Measurements from ENCODE around the gene MX2. TPM values are rescaled to one million over a fixed set of nuclear protein-coding genes. Genes with fewer than 3 reads are reported as not detected.

The MX2 gene
- total and polyA plus RNA-seq, 4 donors: 0.69 to 4.7 (median 2.2) TPM

GRCh38 chr21:41322496-41323382 lies 39.1 kb upstream of the MX2 start:
- Histone ChIP-seq H3K36me3 (ENCODE audit: control insufficient read depth in 4 of 4, insufficient read depth in 3 of 4, low read depth in 1 of 4, low read length in 3 of 4) (no peaks in the 10 kb centered on the region), H3K27me3 (ENCODE audit: control insufficient read depth in 4 of 4, insufficient read depth in 4 of 4, low read length in 3 of 4) (no peaks in the 10 kb centered on the region), H3K4me3 (ENCODE audit: low read depth in 1 of 3, low read length in 3 of 3) (no peak overlapping the region), H3K9me3 (ENCODE audit: control insufficient read depth in 4 of 4, low read length in 3 of 4) (no peaks in the 10 kb centered on the region), H3K9ac (ENCODE audit: low read depth in 1 of 2, low read length in 2 of 2) (no peak overlapping the region), H3K27ac (ENCODE audit: low read depth in 1 of 2, low read length in 2 of 2) (no peak overlapping the region), H3K4me1 (ENCODE audit: control insufficient read depth in 4 of 4, insufficient read depth in 4 of 4, low read length in 3 of 4) (peaks cover 0 to 9% (median 5%) of the 10 kb centered on the region in 4 donors)
- no peak for DNase-seq (ENCODE audit: low spot score)
- 70% methylated on average over 23 of the region's 23 CpGs for WGBS
- TF ChIP-seq GABPA (IDR thresholded peaks at IDR 0.05 in 1 of 2, conservative IDR thresholded peaks at IDR 0.05 in 1 of 2) (no peak), NR2F2 (IDR thresholded peaks at IDR 0.05) (no peak), CTCF (IDR thresholded peaks at IDR 0.05; ENCODE audit: low read depth, low read length, missing input control) (no peak), TAF1 (conservative IDR thresholded peaks at IDR 0.05) (no peak), RXRA (IDR thresholded peaks at IDR 0.05) (no peak), HNF4G (IDR thresholded peaks at IDR 0.05) (no peak)

- WGBS: 95% methylated on average over 7 of the region's 7 CpGs
- Histone ChIP-seq H3K36me3 (ENCODE audit: control insufficient read depth in 4 of 4, insufficient read depth in 3 of 4, low read depth in 1 of 4, low read length in 3 of 4) (no peaks in the 10 kb centered on the region), H3K9me3 (ENCODE audit: control insufficient read depth in 4 of 4, low read length in 3 of 4) (no peaks in the 10 kb centered on the region), H3K27ac (ENCODE audit: low read depth in 1 of 2, low read length in 2 of 2) (no peak overlapping the region), H3K9ac (ENCODE audit: low read depth in 1 of 2, low read length in 2 of 2) (no peak overlapping the region), H3K4me3 (ENCODE audit: low read depth in 1 of 3, low read length in 3 of 3) (no peak overlapping the region), H3K4me1 (ENCODE audit: control insufficient read depth in 4 of 4, insufficient read depth in 4 of 4, low read length in 3 of 4) (peaks cover 0 to 9% (median 5%) of the 10 kb centered on the region in 4 donors), H3K27me3 (ENCODE audit: control insufficient read depth in 4 of 4, insufficient read depth in 4 of 4, low read length in 3 of 4) (no peaks in the 10 kb centered on the region)
- TF ChIP-seq JUND (IDR thresholded peaks at IDR 0.05) (no peak), ATF3 (IDR thresholded peaks at IDR 0.05) (no peak), YY1 (IDR thresholded peaks at IDR 0.05) (no peak), ZBTB33 (IDR thresholded peaks at IDR 0.05) (no peak), NR2F2 (IDR thresholded peaks at IDR 0.05) (no peak), CTCF (IDR thresholded peaks at IDR 0.05; ENCODE audit: low read depth, low read length, missing input control) (no peak), RXRA (IDR thresholded peaks at IDR 0.05) (no peak), HNF4A (conservative IDR thresholded peaks at IDR 0.05) (no peak)
- DNase-seq (ENCODE audit: low spot score): no peak
These were observed 36.5 kb upstream of the MX2 start for GRCh38 chr21:41325138-41325912.
